Hepatocyte (in vitro differentiated cells): ENCODE results near the gene GSTM5. TPM values are rescaled to one million over a fixed set of nuclear protein-coding genes. Genes with fewer than 3 reads are reported as not detected.
"Not testable (repeated sequence)": the region's sequence is repeated elsewhere in the genome, so short reads cannot be mapped to it uniquely, and the experiment has no call there.

Source experiments
- DNase-seq: peaks from one replicate; pipeline ENCODE4 v3.0.0-alpha.2; 2016; ENCODE audit warnings: low spot score
- H2AFZ ChIP-seq: fragments of 200-600 bp; sonication (generic); 2 replicates; pipeline ENCODE4 v1.6.0; 2016; ENCODE audit warnings: antibody characterized with exemption, mild to moderate bottlenecking
- H3K27ac ChIP-seq: fragments of 200-600 bp; sonication (generic); 2 replicates; pipeline ENCODE4 v1.5.1; 2016; ENCODE audit warnings: mild to moderate bottlenecking
- H3K27me3 ChIP-seq: fragments of 200-600 bp; sonication (generic); 2 replicates; pipeline ENCODE4 v1.6.1; 2016
- H3K36me3 ChIP-seq: fragments of 200-600 bp; sonication (generic); replicated peaks from 2 replicates; pipeline ENCODE4 v1.5.1; 2016; ENCODE audit warnings: low read depth; ENCODE audit not compliant: insufficient read depth
- H3K4me1 ChIP-seq: fragments of 200-600 bp; sonication (generic); 2 replicates; pipeline ENCODE4 v1.5.1; 2016; ENCODE audit warnings: mild to moderate bottlenecking, moderate library complexity; ENCODE audit not compliant: insufficient read depth
- H3K4me2 ChIP-seq: fragments of 200-600 bp; sonication (generic); 2 replicates; pipeline ENCODE4 v1.6.0; 2016
- H3K4me3 ChIP-seq: fragments of 200-600 bp; sonication (generic); 2 replicates; pipeline ENCODE4 v1.5.1; 2016; ENCODE audit warnings: mild to moderate bottlenecking
- H3K79me2 ChIP-seq: fragments of 200-600 bp; sonication (generic); 2 replicates; pipeline ENCODE4 v1.6.0; 2017; ENCODE audit warnings: mild to moderate bottlenecking
- H3K9me2 ChIP-seq: fragments of 200-600 bp; sonication (generic); replicated peaks from 2 replicates; pipeline ENCODE4 v1.6.0; 2017; ENCODE audit warnings: mild to moderate bottlenecking; ENCODE audit not compliant: insufficient read depth
- H3K9me3 ChIP-seq: fragments of 200-600 bp; sonication (generic); 2 replicates; pipeline ENCODE4 v1.5.1; 2016; ENCODE audit warnings: low read depth, mild to moderate bottlenecking
- H4K20me1 ChIP-seq: fragments of 200-600 bp; sonication (generic); 2 replicates; pipeline ENCODE4 v1.6.0; 2016; ENCODE audit warnings: mild to moderate bottlenecking; ENCODE audit not compliant: insufficient read depth, poor library complexity, severe bottlenecking
- CTCF ChIP-seq: fragments of 200-600 bp; sonication (generic); IDR thresholded peaks from 2 replicates; pipeline ENCODE4 v1.5.1; 2016; ENCODE audit warnings: antibody characterized with exemption, mild to moderate bottlenecking; ENCODE audit not compliant: poor library complexity
- EZH2 ChIP-seq: fragments of 200-600 bp; sonication (generic); IDR thresholded peaks from 2 replicates; pipeline ENCODE4 v1.6.1; 2016; ENCODE audit warnings: antibody characterized with exemption, mild to moderate bottlenecking, borderline replicate concordance
- EZH2phosphoT487 ChIP-seq: fragments of 200-600 bp; sonication (generic); IDR thresholded peaks from one replicate; pipeline ENCODE4 v1.6.1; 2018; ENCODE audit warnings: antibody characterized with exemption, mild to moderate bottlenecking, low read depth, moderate library complexity; ENCODE audit not compliant: unreplicated experiment, severe bottlenecking
- WGBS: methylation state at CpG from one replicate; pipeline ENCODE4 v1.1.6; 2016; ENCODE audit warnings: low lambda C conversion rate; ENCODE audit errors: missing lambda C conversion rate; 5-methylcytosine and 5-hydroxymethylcytosine counted together
- polyA plus RNA-seq: library from polyadenylated mRNA; unstranded; fragments of >200 nt; fragmentation: Nextera tagmentation; extraction: Ambion mirVana; gene quantifications from 2 replicates; pipeline ENCODE4 v1.2.1, GENCODE V29; 2016
- total RNA-seq: library from RNA; depleted of rRNA; stranded (reverse); fragments of >200 nt; gene quantifications from 2 replicates; pipeline ENCODE4 v1.2.3, GENCODE V29; 2014

Gene GSTM5
- total and polyA plus RNA-seq, 2 experiments from 2014 or later: 1.2 to 3.0 TPM

- Histone ChIP-seq H3K27ac (peak within 1 kb of the TSS; percentile 80), H3K9me2 (no peaks in the 10 kb centered on the region), H3K4me2 (peak within 1 kb of the TSS; percentile 74), H4K20me1 (no peaks in the 10 kb centered on the region), H3K79me2 (no peaks in the 10 kb centered on the region), H3K4me1 (no peaks in the 10 kb centered on the region), H3K36me3 (no peaks in the 10 kb centered on the region), H3K27me3 (no peaks in the 10 kb centered on the region), H3K9me3 (no peaks in the 10 kb centered on the region), H2AFZ (peak within 1 kb of the TSS; percentile 52), H3K4me3 (no peak within 1 kb of the TSS)
- peak; percentile 79 for DNase-seq
- WGBS: 39% methylated on average over 8 of the region's 46 CpGs
- peak; percentile 22 for TF ChIP-seq CTCF
- no peak for TF ChIP-seq EZH2
- no peak for TF ChIP-seq EZH2phosphoT487
Measured at GRCh38 chr1:109687641-109688499, 24.2 kb upstream of the GSTM5 start, which contains the start of gene GSTM1. Gene GSTM1 (plus strand): TSS chr1:109687817. CDS start chr1:109687874, 57 bp downstream.

GRCh38 chr1:109689844-109690405, 22.1 kb upstream of the GSTM5 start:
- Histone ChIP-seq H4K20me1 (no peaks in the 10 kb centered on the region), H3K4me1 (no peaks in the 10 kb centered on the region), H3K9me2 (no peaks in the 10 kb centered on the region), H3K27ac (no peak overlapping the region), H3K9me3 (no peaks in the 10 kb centered on the region), H3K27me3 (no peaks in the 10 kb centered on the region), H3K4me3 (no peak overlapping the region), H3K79me2 (no peaks in the 10 kb centered on the region), H3K36me3 (no peaks in the 10 kb centered on the region), H2AFZ (no peak overlapping the region), H3K4me2 (no peak overlapping the region)
- DNase-seq: no peak
- WGBS: 93% methylated on average over 5 of the region's 6 CpGs
- no peak for TF ChIP-seq EZH2phosphoT487
- no peak for TF ChIP-seq CTCF
- TF ChIP-seq EZH2: no peak

DNA sequence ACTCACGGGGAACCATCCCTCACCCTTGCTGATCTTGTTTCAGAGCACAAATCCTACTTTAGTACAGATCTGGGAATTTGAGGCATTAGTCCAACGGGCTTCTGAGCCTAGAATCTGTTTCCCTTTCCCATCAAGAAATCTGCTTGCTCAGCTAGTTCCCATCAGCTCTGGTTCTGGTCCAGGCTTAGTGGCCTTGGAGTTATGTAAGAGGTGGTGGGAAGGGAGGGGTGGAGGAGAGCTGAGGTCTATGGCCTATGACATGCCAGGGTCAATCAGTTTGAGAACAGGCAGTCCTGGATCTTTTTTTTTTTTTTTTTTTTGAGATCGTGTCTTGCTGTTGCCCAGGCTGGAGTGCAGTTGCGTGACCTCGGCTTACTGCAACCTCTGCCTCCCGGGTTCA, 20.3 kb upstream of the GSTM5 start:
- Histone ChIP-seq H2AFZ (no peak overlapping the region), H3K9me3 (no peaks in the 10 kb centered on the region), H3K4me3 (no peak overlapping the region), H3K27me3 (no peaks in the 10 kb centered on the region), H3K79me2 (no peaks in the 10 kb centered on the region), H3K27ac (no peak overlapping the region), H3K9me2 (no peaks in the 10 kb centered on the region), H3K4me2 (no peak overlapping the region), H3K36me3 (no peaks in the 10 kb centered on the region), H4K20me1 (no peaks in the 10 kb centered on the region), H3K4me1 (no peaks in the 10 kb centered on the region)
- no peak for TF ChIP-seq EZH2phosphoT487
- TF ChIP-seq EZH2: no peak
- no peak for TF ChIP-seq CTCF
- WGBS: 82% methylated on average over 4 of the region's 6 CpGs
- no peak for DNase-seq

DNA sequence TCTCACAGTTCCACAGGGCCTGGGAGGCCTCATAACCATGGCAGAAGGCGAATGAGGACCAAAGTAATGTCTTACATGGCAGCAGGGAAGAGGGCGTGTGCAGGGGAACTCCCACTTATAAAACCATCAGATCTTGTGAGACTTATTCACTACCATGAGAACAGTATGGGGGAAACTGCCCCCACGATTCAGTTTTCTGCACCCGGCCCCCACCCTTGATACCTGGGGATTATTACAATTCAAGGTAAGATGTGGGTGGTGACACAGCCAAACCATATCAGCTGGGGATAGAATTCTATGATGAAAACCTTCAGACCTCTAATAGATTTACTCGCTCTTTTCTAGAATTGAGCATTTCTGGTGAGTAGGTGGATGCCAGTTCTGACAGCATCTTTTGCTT, 17.7 kb upstream of the GSTM5 start:
- not testable (repeated sequence) for H3K27me3 ChIP-seq, H4K20me1 ChIP-seq, H3K4me2 ChIP-seq, H2AFZ ChIP-seq, H3K79me2 ChIP-seq, H3K36me3 ChIP-seq, H3K9me2 ChIP-seq, H3K4me3 ChIP-seq, H3K27ac ChIP-seq, H3K4me1 ChIP-seq, DNase-seq, H3K9me3 ChIP-seq
- WGBS: 94% methylated on average over 5 of the region's 5 CpGs

- not testable (repeated sequence) for H3K4me3 ChIP-seq, H3K4me1 ChIP-seq, H4K20me1 ChIP-seq, H3K9me2 ChIP-seq, H3K79me2 ChIP-seq, H3K4me2 ChIP-seq, H3K27ac ChIP-seq, H3K27me3 ChIP-seq, H3K9me3 ChIP-seq, H3K36me3 ChIP-seq, H2AFZ ChIP-seq, DNase-seq
- 82% methylated on average over 3 of the region's 3 CpGs for WGBS
Measured at GRCh38 chr1:109695138-109695537, 16.9 kb upstream of the GSTM5 start.
